GM19240 (cell line): ENCODE results near the gene FBXL15.

Source experiments
- DNase-seq: peaks from one replicate; pipeline ENCODE4 v3.0.0; 2011; ENCODE audit warnings: low spot score; ENCODE audit not compliant: insufficient read length

Gene FBXL15

GRCh38 chr10:102410429-102411073, 10.1 kb upstream of the FBXL15 start:
- no peak for DNase-seq

- DNase-seq = no peak
Measured at GRCh38 chr10:102411341-102412255, 9.0 kb upstream of the FBXL15 start.

- DNase-seq = no peak
Measured at GRCh38 chr10:102412293-102412692, 8.3 kb upstream of the FBXL15 start.

- DNase-seq = peak; percentile 78
Measured at GRCh38 chr10:102413053-102413705, 7.5 kb upstream of the FBXL15 start.

GRCh38 chr10:102413806-102414561, 6.7 kb upstream of the FBXL15 start:
- DNase-seq = no peak

GRCh38 chr10:102414749-102415148, 5.9 kb upstream of the FBXL15 start:
- no peak for DNase-seq

GRCh38 chr10:102416283-102416682, 4.4 kb upstream of the FBXL15 start:
- no peak for DNase-seq

- DNase-seq = no peak
Measured at GRCh38 chr10:102416695-102417094, 3.9 kb upstream of the FBXL15 start.

GRCh38 chr10:102418622-102419268, 1.9 kb upstream of the FBXL15 start, which contains the start of gene PSD:
Gene PSD (minus strand): TSS chr10:102418785. CDS start chr10:102417038, 1,747 bp downstream.
- DNase-seq = no peak

- no peak for DNase-seq
Measured at GRCh38 chr10:102419269-102420180, 1.1 kb upstream of the FBXL15 start.

GRCh38 chr10:102420181-102420713, 389 bp upstream of the FBXL15 start:
- DNase-seq = no peak

GRCh38 chr10:102421507-102421756, 796 bp downstream of the FBXL15 start:
- no peak for DNase-seq

GRCh38 chr10:102421757-102422512, 1.3 kb downstream of the FBXL15 start:
- DNase-seq = no peak

GRCh38 chr10:102422545-102423129, 2.0 kb downstream of the FBXL15 start:
- DNase-seq = no peak

- no peak for DNase-seq
Measured at GRCh38 chr10:102423372-102423968, 2.8 kb downstream of the FBXL15 start.

- DNase-seq = no peak
Measured at GRCh38 chr10:102424145-102424544, 3.5 kb downstream of the FBXL15 start.

GRCh38 chr10:102424916-102425315, 4.3 kb downstream of the FBXL15 start:
- DNase-seq = no peak

- no peak for DNase-seq
Measured at GRCh38 chr10:102425444-102425843, 4.8 kb downstream of the FBXL15 start.
